ENCODE results near the gene AP5Z1.

Gene AP5Z1, protein sequence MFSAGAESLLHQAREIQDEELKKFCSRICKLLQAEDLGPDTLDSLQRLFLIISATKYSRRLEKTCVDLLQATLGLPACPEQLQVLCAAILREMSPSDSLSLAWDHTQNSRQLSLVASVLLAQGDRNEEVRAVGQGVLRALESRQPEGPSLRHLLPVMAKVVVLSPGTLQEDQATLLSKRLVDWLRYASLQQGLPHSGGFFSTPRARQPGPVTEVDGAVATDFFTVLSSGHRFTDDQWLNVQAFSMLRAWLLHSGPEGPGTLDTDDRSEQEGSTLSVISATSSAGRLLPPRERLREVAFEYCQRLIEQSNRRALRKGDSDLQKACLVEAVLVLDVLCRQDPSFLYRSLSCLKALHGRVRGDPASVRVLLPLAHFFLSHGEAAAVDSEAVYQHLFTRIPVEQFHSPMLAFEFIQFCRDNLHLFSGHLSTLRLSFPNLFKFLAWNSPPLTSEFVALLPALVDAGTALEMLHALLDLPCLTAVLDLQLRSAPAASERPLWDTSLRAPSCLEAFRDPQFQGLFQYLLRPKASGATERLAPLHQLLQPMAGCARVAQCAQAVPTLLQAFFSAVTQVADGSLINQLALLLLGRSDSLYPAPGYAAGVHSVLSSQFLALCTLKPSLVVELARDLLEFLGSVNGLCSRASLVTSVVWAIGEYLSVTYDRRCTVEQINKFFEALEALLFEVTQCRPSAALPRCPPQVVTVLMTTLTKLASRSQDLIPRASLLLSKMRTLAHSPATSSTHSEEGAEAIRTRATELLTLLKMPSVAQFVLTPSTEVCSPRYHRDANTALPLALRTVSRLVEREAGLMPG

DNA sequence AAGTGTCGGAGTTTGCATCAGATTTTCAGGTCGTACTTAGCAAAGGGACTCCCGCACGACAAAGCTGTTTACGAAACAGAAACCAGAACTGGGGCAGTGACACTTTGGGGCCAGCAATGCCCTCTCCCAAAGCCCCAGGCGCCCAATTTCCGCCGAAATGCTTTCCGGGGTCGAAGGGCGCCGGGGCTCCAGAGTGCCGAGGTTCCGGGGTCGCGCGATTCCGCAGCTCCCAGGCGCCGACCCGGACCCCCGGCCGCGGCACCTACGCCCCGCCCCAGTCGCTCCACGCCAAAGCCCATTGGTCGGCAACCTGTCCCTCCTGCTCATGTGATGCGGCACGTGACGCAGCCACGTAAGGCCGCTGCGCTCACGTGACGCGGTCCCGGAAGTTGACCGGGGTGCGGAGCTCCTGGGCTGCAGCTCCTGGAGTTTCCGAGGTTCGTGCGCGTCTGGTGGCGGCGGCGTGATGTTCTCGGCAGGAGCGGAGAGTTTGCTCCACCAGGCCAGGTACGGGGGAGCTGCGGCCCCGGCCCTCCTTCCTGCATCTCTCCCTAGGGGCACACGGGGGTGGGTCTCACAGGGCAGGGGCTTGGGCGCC, at the start of gene AP5Z1:
Gene AP5Z1 (plus strand): TSS at position 374 of the 598 bp plus-strand sequence. CDS start 93 bp downstream, at position 467.
- peak; percentile 83 for DNase-seq

DNA sequence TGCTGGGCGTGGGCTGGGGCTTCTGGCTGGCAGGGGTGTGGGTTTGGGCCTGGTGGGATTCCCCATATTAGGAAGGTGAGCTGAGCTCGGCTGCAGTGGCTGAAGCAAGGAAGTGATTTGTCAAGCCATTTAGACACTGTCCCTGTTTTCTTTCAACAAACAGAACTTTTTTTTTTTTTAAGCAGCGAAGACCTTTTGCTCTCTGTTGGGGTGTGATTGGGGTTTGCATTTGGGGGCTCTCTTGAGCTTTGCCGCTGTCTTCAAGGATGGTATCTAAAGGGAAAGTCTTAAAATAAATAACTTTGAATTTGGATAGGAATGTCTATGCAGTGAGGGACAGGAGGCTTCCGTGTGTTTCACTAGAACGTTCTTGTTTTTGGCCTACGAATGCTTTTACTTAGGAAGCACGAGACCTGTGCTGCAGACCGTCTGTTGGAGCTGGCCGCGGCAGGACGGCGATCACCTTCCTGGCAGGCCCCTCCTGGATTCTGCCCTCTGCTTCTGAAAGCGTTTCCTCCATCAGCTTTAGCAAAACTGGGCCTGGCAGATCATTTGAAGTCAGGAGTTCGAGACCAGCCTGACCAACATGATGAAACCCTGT, 49.5 kb upstream of the AP5Z1 start:
- DNase-seq: no peak

DNA sequence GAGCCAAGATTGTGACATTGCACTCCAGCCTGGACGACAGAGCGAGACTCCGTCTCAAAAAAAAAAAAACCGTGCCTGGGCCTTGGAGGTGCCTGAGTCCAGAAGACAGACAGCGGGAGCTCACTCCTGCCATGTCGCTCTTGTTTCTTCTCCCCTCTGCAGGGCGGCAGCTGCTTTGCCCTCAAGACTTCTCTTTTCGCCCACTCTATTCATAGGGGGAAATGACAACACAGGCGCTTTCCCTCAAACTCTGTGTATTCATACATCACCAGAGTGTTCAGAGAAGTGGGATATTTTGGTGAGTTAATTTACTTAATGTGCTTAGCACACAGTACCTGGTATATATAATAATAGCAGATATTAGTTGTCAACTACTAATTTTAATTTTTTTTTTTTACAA, 48.9 kb upstream of the AP5Z1 start:
- no peak for DNase-seq

DNA sequence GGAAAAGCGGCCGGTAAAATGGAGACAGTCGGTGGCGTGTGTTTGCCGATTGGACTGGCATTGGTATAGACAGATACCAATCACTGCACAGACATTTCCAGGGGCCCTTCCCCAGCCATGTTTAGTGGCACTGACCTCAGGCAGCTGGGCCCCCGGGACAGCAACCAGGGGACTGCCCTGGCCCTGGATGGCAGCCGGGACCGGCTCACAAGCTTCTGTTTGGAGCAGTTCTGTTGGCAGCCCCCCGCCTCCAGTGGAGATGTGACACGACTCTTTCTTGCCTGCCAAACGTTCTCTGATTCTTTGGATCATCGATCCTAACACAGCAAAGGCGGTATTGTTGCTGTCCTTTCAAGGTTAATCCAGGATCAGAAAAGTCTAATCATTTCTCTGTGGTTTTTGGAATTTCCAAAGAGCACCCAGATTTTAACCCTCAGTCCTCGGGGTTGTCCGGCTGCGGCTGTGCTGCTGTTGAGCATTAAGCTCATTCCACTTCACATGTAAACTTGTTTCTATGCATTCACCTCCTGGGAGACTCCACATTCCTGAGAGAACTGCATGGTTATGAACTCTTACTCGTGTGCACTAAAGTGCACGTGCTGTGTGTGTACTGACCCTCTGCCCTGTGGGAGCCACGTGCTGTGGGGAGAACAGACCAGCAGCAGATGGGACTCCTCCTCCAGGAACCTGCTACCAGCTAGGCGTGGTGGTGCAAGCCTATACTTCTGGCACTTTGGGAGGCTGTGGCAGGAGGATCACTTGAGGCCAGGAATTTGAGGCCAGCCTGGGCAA, 47.3 kb upstream of the AP5Z1 start:
- DNase-seq: no peak

DNA sequence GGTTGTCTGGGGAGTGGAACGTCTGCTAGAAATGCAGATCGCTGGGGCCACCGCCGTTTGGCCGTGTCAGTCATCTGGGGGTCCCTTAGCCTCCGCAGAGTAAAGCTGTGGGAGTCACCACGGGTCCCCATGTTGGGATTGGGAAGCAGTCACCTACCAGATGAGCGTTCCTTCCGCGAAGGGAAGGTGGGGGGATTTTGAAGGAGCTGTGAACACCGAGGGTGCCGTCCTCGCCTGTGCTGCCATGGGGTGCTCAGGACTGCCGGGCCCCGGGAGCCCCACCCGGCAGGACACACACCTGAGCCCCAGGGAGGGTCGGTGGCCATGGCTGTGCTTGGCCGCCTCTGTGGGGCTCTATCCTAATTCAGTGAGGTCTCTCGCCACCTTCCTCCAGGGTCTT, 46.2 kb upstream of the AP5Z1 start:
- no peak for DNase-seq

DNA sequence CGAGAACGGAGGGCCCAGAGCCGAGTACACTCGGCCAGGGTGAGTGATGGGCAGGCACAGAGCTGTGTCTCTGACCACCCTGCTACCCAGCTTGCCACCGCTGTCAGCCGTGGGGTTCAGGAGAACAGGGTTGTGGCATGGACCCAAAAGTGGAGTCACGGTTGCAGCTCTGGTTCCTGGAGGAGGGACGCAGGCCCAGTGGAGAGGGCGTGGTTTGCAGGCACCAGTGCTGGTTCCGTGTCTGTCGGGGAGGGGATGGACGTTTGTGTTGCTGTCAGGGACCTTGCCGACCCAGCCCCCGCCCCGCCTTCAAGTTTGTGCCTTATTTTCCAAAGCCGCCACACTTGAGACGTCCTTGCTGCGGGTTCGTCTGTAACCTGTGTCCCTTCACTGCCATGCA, 45.1 kb upstream of the AP5Z1 start:
- no peak for DNase-seq

DNA sequence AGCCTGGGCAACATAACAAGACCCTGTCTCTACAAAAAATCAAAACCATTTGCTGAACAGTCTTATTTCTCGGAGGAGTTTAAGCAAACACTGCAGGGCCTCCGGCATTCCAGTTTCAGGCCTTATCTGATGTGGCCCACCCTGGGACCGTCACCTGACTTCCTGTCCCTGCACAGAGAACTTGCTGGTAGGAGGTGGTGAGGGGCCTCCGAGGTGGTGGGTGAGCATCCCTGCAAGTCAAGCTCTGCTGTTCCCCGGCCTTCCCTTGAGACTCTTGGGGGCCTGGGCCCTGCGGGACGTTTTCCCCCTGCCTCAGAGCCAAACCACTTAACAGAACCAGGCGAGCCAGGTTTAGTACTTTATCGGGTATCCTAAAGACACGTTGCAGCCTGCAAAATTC, 44.5 kb upstream of the AP5Z1 start:
- DNase-seq: no peak

DNA sequence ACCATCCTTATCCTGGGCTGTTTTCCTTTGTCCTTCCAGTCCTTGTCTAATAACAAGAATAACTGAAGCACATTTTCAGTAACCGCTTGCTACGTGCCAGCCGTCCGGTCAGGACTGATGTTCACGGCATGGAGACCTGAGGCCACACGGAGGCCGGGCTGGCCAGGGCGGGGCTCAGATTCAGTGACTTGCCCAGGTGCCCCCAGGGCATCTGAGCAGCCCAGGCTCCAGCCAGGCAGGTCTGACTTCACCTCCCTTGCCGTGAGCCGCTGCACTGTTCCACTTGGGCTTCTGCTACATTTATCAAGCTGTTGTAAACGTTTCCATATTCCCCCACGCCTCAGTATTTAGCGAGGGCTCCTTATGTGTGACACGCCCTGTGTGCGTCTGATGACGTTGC, 43.6 kb upstream of the AP5Z1 start:
- DNase-seq: no peak

DNA sequence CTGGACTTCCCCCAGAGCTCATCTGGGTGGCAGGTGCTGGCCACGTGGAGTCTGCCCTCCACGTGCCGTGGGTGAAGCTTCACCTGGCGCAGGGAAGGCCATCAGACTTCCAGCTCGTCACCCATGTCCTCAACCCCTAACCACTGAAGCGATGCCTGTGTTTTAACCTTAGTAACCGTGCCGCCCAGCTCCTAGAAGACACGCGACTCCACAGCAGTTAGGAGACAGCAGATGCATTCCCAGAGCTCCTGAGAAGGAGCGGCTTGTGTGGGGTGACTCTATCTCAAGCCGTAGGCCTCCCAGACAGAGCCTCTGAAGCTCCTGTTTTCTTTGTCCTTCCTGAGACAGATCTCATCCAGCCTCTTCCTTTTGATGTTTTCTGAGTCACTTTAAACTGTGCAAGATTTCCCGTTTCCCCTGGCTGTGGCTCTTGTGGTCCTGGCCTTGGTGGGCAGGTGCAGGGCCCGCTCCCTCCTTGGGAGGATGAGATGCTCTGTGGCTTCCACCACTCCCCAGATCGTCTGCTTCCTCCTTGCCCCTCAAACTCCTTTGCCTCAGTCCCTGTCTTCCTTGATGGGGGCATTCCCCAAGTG, 41.4 kb upstream of the AP5Z1 start:
- DNase-seq: no peak

DNA sequence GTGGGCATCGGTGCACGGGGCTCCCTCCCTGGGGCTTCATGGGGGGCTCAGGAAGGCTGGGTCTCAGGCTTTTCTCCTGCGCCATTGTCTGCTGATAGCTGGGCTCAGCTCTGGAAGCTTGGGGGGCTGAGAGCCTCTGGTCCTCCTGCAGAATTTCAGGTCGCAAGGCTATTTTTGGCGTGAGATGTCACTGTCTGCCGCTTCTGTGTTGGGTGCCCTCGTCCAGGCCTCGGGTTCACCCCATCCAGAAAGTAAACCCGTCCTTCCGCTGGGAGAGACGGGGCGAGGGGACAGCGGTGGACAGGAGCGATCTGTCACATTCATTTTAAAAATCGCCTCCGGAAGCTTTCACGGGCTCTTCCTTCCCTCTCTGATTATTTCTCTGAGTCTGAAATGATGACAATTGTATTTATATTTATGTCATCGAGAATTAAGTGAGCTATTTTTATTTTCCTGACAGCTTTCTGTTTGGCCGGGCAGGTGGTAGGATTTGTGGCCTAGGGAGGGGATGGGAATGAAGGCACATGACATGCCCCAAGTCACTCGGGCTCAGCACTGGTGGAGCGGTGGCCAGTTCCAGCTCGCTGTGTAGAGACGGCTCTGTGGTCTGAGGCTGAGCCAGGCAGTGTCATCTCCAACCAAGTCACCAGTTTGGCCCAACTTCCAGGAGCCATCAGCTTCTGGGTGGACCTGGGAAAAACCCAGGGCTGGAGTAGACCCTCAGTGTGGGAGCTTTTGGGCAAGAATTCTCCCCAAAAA, 40.7 kb upstream of the AP5Z1 start:
- DNase-seq: no peak

DNA sequence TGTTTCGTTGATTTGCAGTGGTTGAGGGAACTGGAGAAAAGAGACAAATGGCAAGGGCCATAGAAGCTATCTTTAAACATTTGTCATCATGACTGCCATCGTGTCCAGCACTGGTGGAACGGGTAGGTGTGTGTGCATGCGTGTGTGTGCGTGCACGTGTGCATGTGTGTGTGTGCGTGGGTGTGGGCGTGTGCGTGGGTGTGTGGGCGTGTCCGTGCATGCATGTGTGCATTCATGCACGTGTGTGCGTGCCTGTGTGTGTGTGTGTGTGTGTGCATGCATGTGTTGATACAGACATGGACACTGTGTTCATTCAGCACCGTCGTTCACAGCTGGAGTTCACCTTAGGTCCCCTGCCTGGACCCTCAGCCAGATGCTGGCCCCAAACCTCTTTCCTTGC, 38.1 kb upstream of the AP5Z1 start:
- DNase-seq: no peak

DNA sequence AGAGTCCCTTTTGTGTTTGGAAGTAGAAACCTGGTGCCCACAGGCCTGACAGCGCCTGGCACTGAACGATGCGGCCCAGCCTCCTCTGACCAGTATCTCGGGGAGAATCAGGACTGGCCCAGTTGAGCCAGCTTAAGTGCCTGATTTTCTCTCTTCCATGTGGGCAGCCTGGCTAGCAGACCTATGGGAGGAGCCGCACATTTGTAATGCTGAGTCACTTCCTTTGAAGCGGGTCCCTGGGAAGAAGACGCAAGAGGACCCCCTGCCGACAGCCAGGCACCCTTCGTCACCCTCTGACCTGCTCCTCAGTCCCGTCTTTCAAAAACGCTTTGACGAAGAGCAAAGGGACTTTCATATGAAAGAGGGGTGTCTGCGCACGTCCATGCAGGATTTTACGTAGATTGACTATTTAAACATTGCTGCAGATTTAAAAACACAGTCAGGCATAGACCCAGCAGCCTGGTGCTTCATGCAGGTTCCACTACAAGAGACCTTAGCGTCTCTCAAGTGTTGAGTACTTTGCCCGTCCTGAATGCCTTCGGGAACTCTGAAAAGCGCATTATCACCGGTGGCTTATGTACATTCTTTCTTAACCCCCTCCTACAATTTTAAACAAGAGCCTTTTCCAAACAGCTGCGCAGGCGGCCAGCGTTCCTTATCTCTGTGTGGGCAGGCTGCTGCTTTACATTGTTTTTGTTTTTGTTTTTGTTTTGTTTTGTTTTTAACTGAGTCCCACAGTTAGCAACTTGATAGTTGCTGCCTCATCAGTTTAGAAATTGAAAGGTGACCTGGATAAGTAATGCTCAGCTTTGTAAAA, 36.5 kb upstream of the AP5Z1 start:
- DNase-seq: no peak

DNA sequence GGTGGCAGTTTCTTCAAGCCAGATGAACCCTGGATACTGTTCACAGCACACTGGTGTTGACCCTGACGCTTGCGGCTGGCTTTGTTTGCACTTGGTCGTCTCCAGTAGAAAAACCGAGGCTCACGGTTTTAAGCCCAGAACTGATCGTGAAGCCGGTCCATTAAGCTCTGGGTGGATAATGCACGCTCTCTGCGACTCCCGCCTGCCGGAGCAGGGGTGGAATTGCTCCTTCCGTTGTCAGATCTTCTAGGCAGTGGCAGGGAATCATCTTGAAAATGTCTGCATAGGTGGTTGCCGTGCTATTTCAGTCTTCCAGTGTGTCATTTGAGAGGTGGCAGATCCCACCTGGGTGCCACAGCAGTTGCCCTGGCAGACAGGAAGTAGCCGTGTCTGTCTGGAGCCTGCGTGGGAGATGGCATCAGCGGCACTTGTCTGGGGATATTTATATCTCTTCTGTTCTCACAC, 35.9 kb upstream of the AP5Z1 start:
- DNase-seq: no peak

DNA sequence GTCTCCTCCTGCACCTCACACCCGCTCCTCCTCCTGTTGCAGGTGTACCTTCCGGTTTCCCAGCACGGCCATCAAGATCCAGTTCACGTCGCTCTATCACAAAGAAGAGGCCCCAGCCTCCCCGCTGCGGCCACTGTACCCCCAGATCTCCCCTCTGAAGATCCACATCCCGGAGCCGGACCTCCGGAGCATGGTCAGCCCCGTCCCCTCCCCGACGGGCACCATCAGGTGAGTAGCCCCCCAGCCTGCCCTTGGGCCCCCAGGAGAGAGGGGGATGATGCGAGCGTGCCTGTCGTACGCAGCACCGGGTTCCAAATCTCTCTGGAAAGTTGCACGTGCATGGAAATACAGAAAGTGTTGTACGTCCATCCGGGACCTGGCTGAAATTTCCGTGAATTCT, 34.6 kb upstream of the AP5Z1 start:
- no peak for DNase-seq

DNA sequence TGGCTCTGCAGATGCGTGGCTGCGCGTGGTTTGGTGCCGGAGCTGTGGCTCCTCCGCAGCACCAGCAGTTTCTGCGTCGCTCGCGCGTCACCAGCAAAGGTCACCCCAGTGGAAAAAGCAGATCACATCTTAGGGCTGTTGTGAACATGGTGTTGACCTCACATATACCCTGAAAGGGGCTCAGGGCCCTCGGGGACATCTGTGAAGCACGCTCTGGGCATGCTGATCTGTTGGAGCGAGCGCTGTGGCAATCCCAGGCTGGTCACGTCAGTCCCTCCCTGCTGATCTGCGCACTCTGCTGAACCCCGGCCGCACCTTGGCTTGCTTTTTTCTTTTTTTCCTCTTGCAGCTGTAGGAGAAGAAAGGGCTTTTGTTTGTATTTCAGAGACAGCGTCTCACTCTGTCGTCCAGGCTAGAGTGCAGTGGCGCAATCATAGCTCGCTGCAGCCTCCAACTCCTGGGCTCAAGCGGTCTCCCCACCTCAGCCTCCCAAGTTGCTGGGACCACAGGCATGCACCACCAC, 33.3 kb upstream of the AP5Z1 start:
- no peak for DNase-seq

DNA sequence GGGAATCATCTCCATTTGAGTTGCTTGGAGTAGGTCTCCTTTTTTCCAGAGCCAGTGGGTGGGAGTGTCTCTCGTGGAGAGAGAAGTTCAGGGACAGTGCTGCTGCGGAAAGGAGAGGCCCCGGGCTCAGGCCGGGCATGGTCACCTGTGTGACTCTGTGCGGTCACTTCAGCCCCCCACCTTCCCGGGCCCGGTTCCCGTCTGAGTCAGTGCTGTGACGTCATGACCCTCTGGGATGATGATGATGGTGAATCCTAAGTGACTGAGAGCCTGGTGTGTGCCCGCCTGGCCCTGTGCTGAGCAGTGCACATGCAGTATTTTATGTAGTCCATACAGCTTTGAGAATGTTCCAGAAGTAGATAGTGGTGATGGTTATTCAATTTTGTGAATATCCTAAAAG, 32.6 kb upstream of the AP5Z1 start:
- no peak for DNase-seq

DNA sequence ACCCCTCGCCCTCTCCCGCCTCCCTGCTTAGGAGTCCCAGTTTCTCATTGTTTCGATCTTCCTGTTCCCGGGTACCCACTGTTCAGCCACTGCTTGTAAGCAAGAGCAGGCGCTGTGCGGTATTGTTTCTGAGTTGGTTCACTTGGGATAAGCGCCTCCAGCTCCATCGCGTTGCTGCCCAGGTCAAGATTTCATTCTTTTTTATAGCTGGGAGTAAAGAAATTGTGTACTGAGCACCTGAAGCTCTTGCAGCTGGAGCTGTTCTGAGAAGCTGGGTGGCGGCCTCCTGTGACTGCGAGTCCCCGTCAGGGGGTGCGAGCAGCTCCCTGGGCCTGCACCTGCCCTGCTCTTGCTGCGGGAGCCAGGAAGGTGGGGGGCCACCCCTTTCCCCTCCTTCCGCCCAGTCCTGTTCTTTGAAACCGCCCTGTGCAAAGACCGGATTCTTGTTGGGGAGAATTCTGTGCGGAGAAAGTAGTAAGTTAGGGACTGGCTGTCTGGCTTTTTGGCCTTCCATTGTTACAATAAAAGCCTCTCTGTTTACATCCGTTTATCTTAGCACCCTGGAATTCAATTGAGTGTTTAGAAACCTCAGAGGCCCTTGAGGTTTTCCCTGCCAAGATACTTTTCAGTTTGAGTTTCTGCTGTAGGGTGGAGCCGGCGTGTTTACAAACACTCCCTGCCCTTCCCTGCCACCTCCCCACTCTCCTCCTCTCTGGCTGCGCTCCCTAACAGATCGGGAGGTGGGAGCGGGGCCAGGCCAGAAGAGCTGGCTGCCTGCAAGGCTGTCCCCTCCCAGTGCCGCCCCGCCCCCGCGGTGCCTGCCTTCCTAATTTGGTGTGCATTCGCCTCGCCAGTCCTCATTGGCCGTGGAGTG, 30.8 kb upstream of the AP5Z1 start:
- peak; percentile 94 for DNase-seq

DNA sequence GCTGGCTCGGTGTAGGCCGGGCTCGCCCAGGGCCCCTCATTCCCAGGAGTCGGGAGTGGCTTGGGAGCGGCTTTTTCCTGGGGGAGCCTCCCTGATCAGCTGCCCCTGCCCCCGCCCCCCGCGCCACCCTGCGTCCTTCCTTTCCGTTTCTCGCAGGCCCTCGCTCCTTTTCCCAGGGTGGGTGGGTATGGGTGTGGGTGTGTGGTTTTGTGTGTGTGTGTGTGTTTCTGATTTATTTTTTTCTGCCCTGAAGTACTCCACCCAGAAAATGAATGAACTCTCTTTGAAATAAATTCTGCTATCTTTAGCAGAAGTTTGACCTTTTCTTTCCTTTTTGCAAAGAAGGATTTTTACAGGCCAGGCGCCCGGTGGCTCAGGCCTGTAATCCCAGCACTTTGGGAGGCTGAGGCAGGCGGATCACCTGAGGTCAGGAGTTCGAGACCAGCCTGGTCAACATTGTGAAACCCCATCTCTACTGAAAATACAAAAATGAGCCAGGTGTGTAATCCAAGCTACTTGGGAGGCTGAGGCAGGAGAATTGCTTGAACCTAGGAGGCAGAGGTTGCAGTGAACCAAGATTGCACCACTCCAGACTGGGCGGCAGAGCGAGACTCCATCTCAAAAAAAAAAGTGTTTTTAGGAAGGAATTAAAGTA, 30.0 kb upstream of the AP5Z1 start:
- DNase-seq: no peak
